Large intestine (tissue), 3 donors: Measurements from ENCODE around the gene TUBGCP3. TPM values are rescaled to one million over a fixed set of nuclear protein-coding genes. Genes with fewer than 3 reads are reported as not detected.

Experiments used
- DNase-seq, 2 donors: peaks; one replicate each; pipeline versions ENCODE4 v3.0.0 to v3.0.0-alpha.2; 2013
- H3K27ac ChIP-seq: one replicate; pipeline ENCODE4 v1.5.1; 2013; ENCODE audit warnings: low read length
- H3K27me3 ChIP-seq: 2 replicates; pipeline ENCODE4 v1.6.1; 2013; ENCODE audit warnings: low read length; ENCODE audit not compliant: control insufficient read depth, insufficient read depth
- H3K36me3 ChIP-seq: 2 replicates; pipeline ENCODE4 v1.6.1; 2013; ENCODE audit warnings: low read length; ENCODE audit not compliant: control insufficient read depth, insufficient read depth
- H3K4me1 ChIP-seq: one replicate; pipeline ENCODE4 v1.6.1; 2013; ENCODE audit warnings: low read length; ENCODE audit not compliant: control insufficient read depth, insufficient read depth
- H3K4me3 ChIP-seq: one replicate; pipeline ENCODE4 v1.5.1; 2013; ENCODE audit warnings: low read length
- H3K9me3 ChIP-seq: one replicate; pipeline ENCODE4 v1.6.1; 2013; ENCODE audit warnings: mild to moderate bottlenecking, low read depth, low read length, moderate library complexity; ENCODE audit not compliant: control insufficient read depth
- WGBS: methylation state at CpG from one replicate; pipeline ENCODE4 v1.1.5; 2013; ENCODE audit warnings: low lambda C conversion rate; ENCODE audit not compliant: insufficient coverage; 5-methylcytosine and 5-hydroxymethylcytosine counted together
- polyA plus RNA-seq: library from polyadenylated mRNA; unstranded; fragments of 120-200 nt; gene quantifications from one replicate; pipeline ENCODE4 v1.2.1, GENCODE V29; 2013

TUBGCP3 gene
- polyA plus RNA-seq, 1 donor = 23.5 TPM

- Histone ChIP-seq H3K36me3 (no peaks in the 10 kb centered on the region), H3K4me1 (no peaks in the 10 kb centered on the region), H3K4me3 (no peak overlapping the region), H3K9me3 (no peaks in the 10 kb centered on the region), H3K27me3 (peaks cover 31% of the 10 kb centered on the region), H3K27ac (no peak overlapping the region)
- no peak for DNase-seq
- 80% methylated on average over 1 of the region's 19 CpGs for WGBS
Observed at GRCh38 chr13:112441779-112442310, 146.1 kb downstream of the TUBGCP3 start.

DNA sequence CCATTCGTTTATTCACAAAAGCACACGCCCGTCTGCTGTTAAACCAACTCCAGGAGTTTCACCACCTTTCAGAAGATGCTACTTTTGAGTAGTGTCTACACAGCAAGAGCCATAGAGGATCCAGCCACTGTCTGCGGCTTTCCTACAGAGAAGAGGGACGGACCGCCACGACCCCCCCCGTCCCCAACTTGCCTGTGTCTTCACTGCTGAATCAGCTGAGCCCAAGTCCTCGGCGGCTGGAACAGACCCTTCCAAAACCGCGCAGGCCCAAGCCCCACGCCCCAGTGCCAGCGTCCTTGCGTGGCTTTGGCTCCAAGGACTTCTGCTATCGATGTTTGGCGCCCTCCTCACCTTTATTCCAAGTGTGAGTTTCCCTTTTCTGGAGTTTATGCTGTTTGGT lies 146.7 kb downstream of the TUBGCP3 start:
- Histone ChIP-seq H3K36me3 (no peaks in the 10 kb centered on the region), H3K4me3 (no peak overlapping the region), H3K27me3 (peaks cover 29% of the 10 kb centered on the region), H3K4me1 (no peaks in the 10 kb centered on the region), H3K27ac (no peak overlapping the region), H3K9me3 (no peaks in the 10 kb centered on the region)
- no peak for DNase-seq
- 100% methylated on average over 1 of the region's 17 CpGs for WGBS

DNA sequence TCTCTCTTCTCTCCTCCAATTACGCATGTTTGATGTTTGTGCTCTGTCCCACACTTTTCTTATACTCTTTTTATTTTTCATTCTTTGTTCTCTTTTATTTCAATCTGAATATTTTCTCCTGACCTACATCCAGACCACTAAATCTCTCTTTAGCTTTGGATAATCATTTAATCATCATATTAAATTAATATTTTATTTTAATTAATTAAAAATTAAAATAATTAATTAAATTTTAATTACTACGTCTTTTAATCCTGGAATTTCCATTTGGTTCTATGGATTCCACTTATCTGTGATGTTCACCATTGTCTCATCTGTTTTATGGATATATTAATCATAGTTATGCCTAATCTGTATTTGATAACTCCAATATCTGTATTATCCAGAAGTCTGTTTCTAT lies 149.4 kb downstream of the TUBGCP3 start:
- peaks cover 16% of the 10 kb centered on the region for H3K27me3 ChIP-seq
- no peak for DNase-seq
- no peak overlapping the region for H3K4me3 ChIP-seq
- no peaks in the 10 kb centered on the region for H3K4me1 ChIP-seq
- peaks cover 2% of the 10 kb centered on the region for H3K9me3 ChIP-seq
- no peak overlapping the region for H3K27ac ChIP-seq
- H3K36me3 ChIP-seq = no peaks in the 10 kb centered on the region
- 92% methylated on average over 1 of the region's 2 CpGs for whole genome bisulfite sequencing

- peaks cover 11% of the 10 kb centered on the region for H3K27me3 ChIP-seq
- no peak for DNase-seq
- H3K9me3 ChIP-seq = peaks cover 2% of the 10 kb centered on the region
- WGBS = 83% methylated on average over 1 of the region's 1 CpG
- H3K36me3 ChIP-seq = no peaks in the 10 kb centered on the region
- no peak overlapping the region for H3K27ac ChIP-seq
- H3K4me3 ChIP-seq = no peak overlapping the region
- no peaks in the 10 kb centered on the region for H3K4me1 ChIP-seq
Observed at GRCh38 chr13:112438094-112438493, 149.9 kb downstream of the TUBGCP3 start.

DNA sequence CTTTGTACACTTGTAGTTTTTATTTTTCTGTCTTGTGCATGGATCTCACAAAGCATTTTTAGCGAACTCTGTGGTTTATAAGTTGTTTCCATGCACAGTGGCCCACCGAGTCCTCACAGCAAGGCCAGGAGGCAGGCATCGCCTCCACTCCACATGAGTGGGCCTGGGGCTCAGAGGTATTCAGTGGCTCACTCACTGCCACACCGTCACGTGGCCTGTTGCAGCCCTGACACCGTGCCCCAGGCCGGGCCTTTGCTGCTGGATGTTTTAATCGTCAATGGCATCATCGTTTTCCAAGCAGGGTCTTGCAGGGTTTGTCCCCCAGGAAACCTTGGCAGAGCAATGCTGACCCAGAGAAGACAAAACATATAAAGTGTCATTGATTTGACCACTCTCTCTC lies 152.0 kb downstream of the TUBGCP3 start:
- peaks cover 2% of the 10 kb centered on the region for H3K9me3 ChIP-seq
- H3K4me1 ChIP-seq = no peaks in the 10 kb centered on the region
- no peak overlapping the region for H3K4me3 ChIP-seq
- DNase-seq = no peak
- no peak overlapping the region for H3K27ac ChIP-seq
- no CpG with 5 or more reads among the region's 9 CpGs for WGBS
- peaks cover 4% of the 10 kb centered on the region for H3K27me3 ChIP-seq
- H3K36me3 ChIP-seq = no peaks in the 10 kb centered on the region

Other genes with a start within 250 kb of the TUBGCP3 start
- not detected for gene SPACA7, start 211.8 kb downstream of the TUBGCP3 start, polyA plus RNA-seq
- 95.6 TPM for gene ATP11A, start 101.9 kb upstream of the TUBGCP3 start, polyA plus RNA-seq